Lower leg skin (tissue), 3 donors: Measurements from ENCODE around the gene CREB3L1.

Experiments
- POLR2A ChIP-seq, 2 donors: fragments of 450-650 bp; IDR thresholded peaks; one replicate each; pipeline ENCODE4 v1.6.1; 2016 to 2017; ENCODE audit warnings: antibody characterized with exemption in 2 of 2, mild to moderate bottlenecking in 1 of 2, moderate library complexity in 1 of 2
- TF ChIP-seq, protein P1 (sequence below), 3 donors: fragments of 450-650 bp; IDR thresholded peaks; one replicate each; pipeline ENCODE4 v1.5.1; 2016; ENCODE audit warnings: antibody characterized with exemption in 3 of 3, mild to moderate bottlenecking in 3 of 3, moderate library complexity in 2 of 3

DNA sequence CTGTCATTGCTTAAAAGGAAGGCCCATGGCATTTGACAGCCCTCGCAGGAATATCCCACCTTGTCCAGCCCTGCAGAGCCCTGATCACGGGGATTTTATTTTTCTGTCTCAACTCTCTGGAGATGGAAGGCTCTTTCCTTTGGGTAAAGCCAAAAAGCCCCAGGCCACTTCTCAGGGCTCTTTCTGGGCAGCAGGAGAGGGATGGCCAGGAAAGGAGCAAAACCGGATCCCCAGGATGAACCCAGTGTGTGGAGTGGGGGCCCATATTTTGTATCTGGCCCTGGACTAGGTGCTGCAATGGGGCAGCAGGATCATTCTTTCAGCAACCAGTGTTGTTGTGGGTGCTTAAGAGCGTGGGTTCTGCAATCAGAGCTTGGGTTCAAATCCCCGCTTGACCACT, 11.0 kb downstream of the CREB3L1 start:
- TF ChIP-seq, protein P1, sequence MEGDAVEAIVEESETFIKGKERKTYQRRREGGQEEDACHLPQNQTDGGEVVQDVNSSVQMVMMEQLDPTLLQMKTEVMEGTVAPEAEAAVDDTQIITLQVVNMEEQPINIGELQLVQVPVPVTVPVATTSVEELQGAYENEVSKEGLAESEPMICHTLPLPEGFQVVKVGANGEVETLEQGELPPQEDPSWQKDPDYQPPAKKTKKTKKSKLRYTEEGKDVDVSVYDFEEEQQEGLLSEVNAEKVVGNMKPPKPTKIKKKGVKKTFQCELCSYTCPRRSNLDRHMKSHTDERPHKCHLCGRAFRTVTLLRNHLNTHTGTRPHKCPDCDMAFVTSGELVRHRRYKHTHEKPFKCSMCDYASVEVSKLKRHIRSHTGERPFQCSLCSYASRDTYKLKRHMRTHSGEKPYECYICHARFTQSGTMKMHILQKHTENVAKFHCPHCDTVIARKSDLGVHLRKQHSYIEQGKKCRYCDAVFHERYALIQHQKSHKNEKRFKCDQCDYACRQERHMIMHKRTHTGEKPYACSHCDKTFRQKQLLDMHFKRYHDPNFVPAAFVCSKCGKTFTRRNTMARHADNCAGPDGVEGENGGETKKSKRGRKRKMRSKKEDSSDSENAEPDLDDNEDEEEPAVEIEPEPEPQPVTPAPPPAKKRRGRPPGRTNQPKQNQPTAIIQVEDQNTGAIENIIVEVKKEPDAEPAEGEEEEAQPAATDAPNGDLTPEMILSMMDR (IDR thresholded peaks at IDR 0.05): no peak
- TF ChIP-seq POLR2A (IDR thresholded peaks at IDR 0.05): no peak
